NCI-H510A (cell line): ENCODE measurements around the gene ANXA2R.
A peak's percentile ranks its signal among the peaks of the same experiment; 100 is the strongest.

ENCODE experiments used
- DNase-seq: peaks from one replicate; lab custom pipeline; 2025; lab: John Stamatoyannopoulos, UW

Gene ANXA2R

GRCh38 chr5:43000111-43000840 is 39.8 kb downstream of the ANXA2R start:
- no peak for DNase-seq

- no peak for DNase-seq
These were observed 44.8 kb downstream of the ANXA2R start for GRCh38 chr5:42995360-42995751.

GRCh38 chr5:42994555-42995359 is 45.4 kb downstream of the ANXA2R start:
- peak; percentile 32 for DNase-seq

- no peak for DNase-seq
These were observed 45.9 kb downstream of the ANXA2R start for GRCh38 chr5:42994246-42994554.

GRCh38 chr5:42993516-42994245 is 46.4 kb downstream of the ANXA2R start:
- no peak for DNase-seq

GRCh38 chr5:42992088-42992879 is 47.8 kb downstream of the ANXA2R start:
- DNase-seq = peak; percentile 27

GRCh38 chr5:42991404-42992087 is 48.6 kb downstream of the ANXA2R start:
- DNase-seq = no peak

GRCh38 chr5:42990892-42991291 is 49.2 kb downstream of the ANXA2R start:
- DNase-seq = no peak
